GM18951 (cell line): ENCODE data around the gene TMEM109.
A peak's percentile ranks its signal among the peaks of the same experiment; 100 is the strongest.
"Not testable (repeated sequence)": the region's sequence is repeated elsewhere in the genome, so short reads cannot be mapped to it uniquely, and the experiment has no call there.

Experiments used
- POLR2A ChIP-seq: IDR thresholded peaks from 4 replicates; pipeline ENCODE4 v1.6.1; 2011; ENCODE audit warnings: mild to moderate bottlenecking; ENCODE audit not compliant: insufficient read length, insufficient read depth; ENCODE audit errors: extremely low read depth
- in situ Hi-C: fragments of 300-500 bp; cut with MboI; formaldehyde crosslinking; loops from one replicate; pipeline ENCODE4 v1.12.0; 2022; ENCODE audit warnings: low sequenced_read_pairs, mixed read lengths, inconsistent platforms; ENCODE audit not compliant: unreplicated experiment

TMEM109 gene

DNA sequence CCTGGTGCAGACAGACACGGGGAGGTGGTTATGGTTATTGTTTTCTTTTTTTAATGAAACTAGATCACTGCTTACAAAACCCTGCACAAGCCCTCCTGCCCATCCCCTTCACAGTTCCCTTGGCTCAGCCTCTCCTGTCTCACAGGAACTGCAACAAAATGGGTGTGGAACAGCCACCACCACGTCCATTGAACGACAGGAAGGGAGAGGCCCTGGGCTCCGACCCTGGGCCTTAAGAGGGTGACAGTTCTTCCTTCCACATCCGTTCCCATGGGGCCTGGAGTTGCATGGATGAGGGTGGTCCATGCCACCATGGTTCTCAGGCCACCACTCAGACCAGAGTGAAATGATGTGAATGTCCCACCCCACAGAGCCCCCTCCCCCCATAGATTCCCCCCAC is 23.3 kb upstream of the TMEM109 start:
- TF ChIP-seq POLR2A: no peak
- in situ Hi-C loops: no loop called here

DNA sequence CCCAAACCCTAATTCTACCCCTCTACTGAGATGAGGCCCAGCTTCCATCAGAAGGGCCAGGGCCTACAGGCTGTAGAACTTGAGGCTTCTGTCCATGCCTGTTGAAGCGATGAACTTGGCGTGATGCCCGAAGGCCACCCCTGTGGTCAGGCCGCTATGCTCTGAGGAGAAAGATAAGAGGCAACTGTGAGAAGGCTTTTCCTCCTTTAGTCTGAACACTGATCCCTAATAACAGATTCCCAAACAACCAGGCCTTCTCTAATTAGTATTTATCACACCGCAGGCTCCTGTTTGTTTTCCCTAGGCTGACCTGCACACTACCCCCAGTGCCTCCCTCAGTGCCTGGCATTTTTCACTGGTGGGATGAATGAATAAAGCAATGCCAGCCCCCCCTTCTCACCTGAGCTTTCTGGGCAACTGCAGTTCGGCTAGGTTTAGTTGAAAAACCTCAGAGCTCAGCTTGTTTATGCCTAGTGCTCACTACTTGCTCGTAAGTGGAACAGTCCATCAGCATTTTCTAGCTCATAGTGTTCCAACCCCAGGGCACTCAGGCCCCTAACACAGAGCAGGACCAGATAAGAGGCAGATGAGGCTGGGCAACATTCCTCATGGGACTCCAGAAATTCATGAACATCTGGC is 22.7 kb upstream of the TMEM109 start:
- no peak for TF ChIP-seq POLR2A
- in situ Hi-C loops: no loop called here

DNA sequence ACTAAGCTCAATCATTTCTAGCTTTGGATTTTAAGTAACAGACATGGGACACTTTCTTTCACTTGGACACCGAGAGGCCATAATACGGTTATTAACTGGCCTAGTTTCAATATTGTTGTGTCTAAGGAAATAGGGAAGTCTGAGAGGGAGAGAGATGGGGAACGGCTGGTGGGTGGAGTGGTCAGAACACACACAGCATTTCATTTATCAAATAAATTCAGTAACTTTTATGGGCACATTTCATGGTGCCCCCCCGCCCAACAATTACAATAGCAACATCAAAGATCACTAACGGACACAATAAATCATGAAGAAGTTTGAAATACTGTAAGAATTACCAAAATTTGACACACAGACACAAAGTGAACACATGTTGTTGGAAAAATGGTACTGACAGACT is 18.3 kb upstream of the TMEM109 start:
- TF ChIP-seq POLR2A: no peak
- in situ Hi-C loops: loop anchor here (5.0 kb wide), 1 partner anchor 63 kb away; no protein-coding TSS in a partner anchor

DNA sequence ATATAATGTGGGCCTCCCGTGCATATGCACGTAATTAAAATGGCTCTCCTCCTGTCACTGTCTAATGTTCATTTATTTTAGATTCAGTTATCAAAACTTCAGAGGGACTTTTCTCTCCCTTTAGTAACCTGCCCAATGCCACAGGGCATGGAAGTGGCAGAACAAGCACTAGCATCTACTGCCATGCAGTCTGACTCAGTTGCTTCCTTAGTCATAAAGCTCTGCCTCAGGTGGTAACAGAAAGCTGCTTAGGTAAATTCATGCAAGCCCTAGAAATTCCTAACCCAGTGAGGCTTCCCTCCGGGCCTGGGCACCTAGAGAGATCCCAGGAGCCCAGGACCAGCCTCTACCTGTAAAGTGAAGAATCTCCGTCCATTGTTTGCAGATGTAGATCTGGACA is 16.5 kb upstream of the TMEM109 start:
- no peak for TF ChIP-seq POLR2A
- in situ Hi-C loops: loop anchor here (5.0 kb wide), 1 partner anchor 65 kb away; no protein-coding TSS in a partner anchor

DNA sequence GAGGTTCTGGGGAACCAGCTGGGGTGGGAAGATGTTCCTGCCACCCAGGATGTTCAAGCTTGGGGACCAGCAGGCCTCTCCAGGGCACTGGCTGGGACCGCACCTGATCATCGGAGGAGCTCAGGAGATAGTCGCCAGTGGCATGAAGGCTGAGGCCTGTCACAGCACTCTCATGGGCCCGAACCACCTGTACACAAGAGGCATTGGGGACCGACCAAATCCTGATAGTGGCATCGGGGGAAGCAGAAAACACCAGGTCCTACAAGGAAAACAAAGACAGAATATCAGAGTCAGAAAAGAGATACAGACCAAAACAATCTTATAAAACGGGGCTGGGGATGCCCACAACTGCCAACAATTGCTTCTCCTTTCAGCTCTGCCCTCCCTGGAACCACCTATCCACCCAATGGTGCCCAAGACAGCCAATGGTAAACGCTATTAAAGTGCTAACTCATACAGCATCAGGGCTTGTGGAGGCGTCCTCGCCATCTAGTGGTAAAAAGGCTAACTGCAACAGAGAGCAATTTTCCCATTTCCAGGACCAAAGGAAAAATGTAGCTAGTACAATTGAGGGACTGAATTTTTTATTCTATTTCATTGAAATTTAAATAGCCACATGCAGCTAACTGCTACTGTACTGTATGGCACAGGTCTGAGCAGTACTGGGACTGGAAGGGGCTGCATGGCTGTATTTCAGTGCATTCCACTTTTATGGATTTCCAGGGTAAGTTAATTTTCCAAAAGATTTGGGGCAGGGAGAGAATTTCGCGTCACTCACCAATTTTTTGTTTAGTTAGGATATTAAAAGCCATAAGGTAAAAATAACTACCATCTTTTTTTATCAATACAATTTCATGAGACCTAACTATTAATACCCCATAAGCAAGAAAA is 14.7 kb upstream of the TMEM109 start:
- no peak for TF ChIP-seq POLR2A
- in situ Hi-C loops: loop anchor here (5.0 kb wide), 1 partner anchor 67 kb away; no protein-coding TSS in a partner anchor

DNA sequence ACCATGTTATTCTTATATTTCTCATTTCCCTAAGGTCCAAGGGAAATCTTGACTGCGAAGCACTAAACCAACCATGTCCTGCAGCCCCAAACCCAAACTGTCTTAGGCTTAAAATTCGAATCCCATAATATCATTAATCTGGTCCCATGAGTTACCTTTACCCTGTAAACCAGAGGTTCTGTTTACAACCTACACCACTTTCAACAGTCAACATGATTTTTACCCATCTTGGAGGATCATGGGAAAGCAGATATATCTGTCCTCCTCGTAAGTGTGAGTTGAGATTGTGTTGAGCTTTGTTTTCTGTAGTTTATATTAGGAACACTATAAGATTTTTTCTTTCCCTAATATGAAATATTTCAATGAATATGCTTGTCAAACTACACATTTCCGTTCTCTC is 14.0 kb upstream of the TMEM109 start:
- in situ Hi-C loops: loop anchor here (5.0 kb wide), 1 partner anchor 68 kb away; no protein-coding TSS in a partner anchor
- no peak for TF ChIP-seq POLR2A

DNA sequence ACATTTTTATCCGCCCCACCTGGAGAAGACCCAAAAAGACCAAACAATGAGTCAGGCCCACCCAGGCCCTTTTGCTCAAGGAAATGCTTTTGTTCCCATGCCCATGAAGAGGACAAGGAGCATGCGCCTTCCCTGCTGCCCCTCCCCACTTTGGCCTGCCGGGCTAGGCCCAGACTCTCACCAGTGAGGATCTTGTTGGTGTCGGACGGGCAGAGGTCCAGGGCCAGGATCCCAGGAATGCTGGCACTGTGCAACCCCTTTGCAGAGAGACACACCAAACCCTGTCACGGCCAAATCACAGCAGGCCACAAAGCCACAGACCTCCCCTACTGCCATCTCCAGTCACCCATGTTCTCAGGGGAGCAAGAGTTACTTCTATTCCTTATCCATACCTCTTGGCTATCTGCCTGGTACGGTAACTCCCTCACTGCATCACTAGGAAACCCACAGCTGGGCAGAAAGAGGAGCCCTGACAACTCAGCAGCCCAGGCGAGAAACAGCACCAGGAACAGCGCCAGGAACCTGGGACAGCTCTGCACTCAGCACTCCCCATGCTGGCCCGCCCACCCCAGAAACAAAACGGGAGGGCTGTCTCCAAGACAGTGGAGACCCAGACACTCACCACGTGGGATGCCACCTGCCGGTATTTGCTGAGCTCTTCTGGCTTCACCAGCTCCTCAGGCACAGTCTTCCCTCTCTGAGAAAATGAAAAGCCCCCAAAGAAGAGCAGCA is 13.1 kb upstream of the TMEM109 start:
- in situ Hi-C loops: no loop called here
- TF ChIP-seq POLR2A: no peak

DNA sequence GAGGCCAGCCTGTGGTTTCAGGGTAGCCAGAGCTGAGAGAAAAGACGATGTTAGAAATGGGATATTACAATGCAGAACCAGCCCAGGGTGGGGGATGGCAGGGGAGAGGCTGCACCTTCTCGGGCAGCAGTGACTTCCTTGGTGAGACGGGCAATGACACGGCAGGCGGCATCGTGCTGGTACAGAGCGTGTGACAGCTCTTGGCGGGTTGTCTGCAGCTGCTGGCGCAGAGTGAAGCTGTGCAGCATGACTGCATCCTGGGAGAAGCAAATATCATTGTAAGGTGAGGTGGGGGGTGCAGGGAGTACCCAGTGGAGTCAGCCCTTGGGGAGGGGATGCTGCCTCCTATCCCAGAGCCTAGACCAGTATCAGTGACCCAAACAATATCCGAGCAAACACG is 11.3 kb upstream of the TMEM109 start:
- in situ Hi-C loops: no loop called here
- TF ChIP-seq POLR2A: no peak

DNA sequence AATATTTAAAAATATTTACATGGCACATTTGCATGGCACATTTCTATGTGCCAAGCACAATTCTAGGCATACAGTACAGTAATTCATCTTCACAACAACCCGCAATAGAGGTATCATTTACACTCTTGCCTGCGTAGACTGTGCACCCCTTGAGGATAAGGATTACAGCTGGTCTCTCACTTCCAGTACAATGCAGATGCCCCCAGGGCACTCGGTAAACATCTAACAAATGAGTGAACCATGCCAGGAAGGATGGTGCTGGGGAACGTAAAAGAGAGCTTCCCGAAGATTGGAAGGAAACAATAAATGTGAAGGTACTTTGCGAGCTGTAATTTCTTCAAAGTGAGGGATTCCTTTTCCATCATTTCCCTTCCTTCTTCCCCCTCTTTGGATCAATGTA is 8.9 kb upstream of the TMEM109 start:
- TF ChIP-seq POLR2A: no peak
- in situ Hi-C loops: no loop called here

DNA sequence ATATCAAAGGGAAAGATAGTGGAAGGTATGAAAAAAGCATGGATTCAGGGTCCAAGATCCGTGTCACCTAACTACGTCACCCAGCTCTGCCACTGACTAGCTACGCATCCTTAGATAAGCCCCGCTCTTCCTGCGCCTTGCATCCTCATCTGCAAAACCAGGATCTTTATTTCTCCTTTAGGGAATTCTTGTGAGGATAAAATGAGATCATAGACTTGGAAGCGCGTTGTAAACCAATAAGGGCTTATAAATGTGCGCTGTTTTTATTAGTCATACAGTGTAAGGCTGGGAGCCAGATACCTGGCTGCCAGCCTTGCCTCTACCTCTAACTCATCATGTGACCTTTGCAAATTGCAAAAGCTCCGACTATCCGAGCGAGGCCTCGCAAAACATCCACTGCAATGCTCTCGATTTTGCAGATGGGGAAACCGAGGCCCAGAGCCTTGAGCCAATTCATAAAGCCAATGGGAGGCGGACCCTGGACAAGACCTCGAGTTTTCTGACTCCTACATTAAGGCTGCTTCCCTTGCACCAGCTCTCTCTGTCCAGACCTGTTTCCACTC is 8.3 kb upstream of the TMEM109 start:
- in situ Hi-C loops: no loop called here
- no peak for TF ChIP-seq POLR2A

DNA sequence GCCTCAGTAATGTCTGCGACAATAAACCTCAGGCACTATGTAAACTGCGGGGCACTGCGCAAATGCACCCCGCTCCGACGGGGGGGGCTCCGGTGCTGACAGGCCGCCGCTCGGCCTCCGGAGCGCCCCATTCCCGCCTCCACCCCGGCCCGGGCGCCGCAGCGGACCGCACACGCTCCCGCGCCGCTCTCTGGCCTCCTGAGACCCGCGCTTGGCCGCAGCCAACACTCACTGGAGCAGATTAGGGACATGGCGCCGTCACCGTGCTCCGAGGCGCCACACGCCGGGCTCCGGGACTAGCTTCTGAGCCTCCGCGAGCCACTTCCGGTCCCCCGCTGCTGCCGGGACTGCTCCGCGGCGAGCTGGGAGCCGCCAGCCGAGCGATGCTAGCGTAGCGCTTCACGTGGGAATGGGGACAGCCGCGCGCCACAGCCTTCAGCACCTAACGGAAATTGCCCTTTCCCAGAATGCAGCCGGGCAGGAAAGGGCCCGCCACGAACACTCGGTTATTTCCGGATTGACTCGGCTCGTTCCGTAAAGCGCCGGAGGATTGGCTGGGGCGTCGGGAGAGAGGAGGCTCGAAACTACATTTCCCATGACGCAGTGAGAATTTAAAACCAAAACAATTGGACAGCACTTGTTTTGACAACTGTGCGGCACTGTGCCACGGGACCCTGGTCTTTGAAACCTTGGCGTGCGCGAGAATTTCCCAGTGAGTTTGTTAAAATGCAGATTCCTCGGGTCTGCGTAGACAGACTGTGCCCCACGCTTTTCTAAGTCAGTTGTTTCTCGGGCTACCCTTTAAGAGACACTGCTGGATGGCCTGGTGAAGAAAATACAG is 7.6 kb upstream of the TMEM109 start, which contains the start of gene PRPF19:
Gene PRPF19 (minus strand): TSS at position 454 of the 841 bp plus-strand sequence. CDS start 203 bp downstream, at position 251.
- in situ Hi-C loops: no loop called here
- TF ChIP-seq POLR2A: peak; percentile 92

DNA sequence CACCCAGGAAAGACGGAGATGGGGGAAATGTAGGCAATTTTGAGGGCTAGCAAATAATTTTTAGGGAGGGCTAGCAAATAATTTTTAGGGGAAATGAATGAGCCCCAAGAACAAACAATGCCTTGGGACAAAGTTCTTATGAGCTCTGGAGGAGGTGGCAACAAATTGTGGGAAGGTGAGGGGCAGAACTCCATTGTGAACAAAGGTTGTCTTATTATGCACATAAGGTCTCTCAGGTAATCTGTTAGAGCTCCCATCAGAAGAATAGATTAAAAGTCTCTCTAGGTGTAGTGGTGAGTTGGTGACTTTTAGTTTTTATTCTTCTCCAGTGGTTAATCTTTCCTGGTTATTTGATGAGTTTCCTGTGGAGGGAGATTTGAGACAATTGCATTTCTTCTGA is 5.2 kb upstream of the TMEM109 start:
- in situ Hi-C loops: no loop called here
- TF ChIP-seq POLR2A: no peak

DNA sequence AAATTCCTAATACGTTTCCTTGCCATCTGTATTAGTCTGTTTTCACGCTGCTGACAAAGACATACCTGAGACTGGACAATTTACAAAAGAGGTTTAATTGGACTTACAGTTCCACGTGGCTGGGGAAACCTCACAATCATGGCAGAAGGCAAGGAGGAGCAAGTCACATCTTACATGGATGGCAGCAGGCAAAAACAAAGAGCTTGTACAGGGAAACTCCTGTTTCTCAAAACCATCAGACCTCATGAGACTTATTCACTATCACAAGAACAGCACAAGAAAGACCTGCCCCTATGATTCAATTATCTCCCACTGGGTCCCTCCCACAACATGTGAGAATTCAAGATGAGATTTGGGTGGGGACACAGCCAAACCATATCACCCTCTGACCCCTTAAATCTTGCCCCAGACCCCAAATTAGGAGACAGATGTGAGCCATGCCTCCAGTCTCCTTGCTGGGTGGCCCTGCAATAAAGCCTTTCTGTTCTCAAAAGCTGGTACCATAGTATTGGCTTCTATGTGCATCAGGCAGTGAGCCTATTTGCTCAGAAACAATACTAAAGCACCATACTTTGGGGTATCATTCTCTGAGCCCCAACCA is 4.2 kb upstream of the TMEM109 start:
- in situ Hi-C loops: not testable (repeated sequence)
